ENCODE measurements around the gene CROT.

CROT gene, protein sequence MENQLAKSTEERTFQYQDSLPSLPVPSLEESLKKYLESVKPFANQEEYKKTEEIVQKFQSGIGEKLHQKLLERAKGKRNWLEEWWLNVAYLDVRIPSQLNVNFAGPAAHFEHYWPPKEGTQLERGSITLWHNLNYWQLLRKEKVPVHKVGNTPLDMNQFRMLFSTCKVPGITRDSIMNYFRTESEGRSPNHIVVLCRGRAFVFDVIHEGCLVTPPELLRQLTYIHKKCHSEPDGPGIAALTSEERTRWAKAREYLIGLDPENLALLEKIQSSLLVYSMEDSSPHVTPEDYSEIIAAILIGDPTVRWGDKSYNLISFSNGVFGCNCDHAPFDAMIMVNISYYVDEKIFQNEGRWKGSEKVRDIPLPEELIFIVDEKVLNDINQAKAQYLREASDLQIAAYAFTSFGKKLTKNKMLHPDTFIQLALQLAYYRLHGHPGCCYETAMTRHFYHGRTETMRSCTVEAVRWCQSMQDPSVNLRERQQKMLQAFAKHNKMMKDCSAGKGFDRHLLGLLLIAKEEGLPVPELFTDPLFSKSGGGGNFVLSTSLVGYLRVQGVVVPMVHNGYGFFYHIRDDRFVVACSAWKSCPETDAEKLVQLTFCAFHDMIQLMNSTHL

DNA sequence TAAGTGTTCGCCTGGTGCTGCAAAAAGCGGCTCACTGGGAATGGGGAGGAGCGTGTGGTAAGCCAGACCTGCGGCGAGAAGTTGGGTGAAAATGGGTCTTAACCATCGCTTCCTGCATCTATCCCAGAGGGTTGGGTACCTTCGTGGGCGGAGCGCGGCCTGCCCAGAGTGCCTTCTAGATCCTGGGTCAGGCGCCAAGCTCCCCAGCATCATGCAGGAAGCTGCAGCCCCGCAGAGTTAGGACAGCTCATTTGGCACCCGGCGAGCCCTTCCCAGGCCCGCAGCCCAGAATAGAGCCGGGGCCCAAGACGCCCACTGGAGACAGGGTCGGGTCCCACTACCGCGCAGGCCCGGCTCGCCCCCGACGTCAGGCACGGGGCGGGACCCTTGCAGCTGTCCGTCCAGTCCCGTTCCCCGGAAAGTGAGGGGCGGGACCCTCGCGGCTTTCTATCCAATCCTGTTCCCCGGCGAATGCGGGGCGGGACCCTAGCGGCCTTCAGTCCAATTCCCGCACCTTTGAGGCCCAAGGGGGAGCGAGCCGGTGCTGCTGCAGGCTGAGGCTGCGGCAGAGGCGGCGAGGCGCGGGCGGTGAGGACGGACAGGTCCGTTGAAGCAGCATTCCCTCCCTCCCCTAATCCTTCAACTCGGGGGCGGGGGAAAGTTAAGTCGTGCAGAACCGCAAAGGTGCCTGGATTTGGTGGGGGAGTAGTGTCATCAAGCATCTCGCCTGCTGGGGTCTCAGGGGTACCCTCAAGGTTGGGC, at the start of gene CROT:
Gene CROT, plus strand, starts transcription at position 499 of the 762 bp plus-strand sequence. CDS start 3,405 bp downstream, outside the sequence.
- peak; percentile 97 for DNase-seq

DNA sequence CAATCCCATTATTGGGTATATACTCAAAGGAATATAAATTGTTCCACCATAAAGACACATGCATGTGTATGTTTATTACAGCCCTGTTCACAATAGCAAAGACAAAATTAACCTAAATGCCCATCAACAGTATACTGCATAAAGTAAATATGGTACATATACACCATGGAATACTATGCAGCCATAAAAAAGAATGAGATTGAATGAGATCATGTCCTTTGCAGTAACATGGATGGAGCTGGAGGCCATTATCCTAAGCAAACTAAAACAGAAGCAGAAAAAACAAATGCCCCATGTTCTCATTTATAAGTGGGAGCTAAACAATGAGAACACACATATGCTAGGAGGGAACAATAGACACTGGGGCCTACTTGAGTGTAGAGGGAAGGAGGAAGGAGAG, 44.7 kb upstream of the CROT start:
- no peak for DNase-seq

DNA sequence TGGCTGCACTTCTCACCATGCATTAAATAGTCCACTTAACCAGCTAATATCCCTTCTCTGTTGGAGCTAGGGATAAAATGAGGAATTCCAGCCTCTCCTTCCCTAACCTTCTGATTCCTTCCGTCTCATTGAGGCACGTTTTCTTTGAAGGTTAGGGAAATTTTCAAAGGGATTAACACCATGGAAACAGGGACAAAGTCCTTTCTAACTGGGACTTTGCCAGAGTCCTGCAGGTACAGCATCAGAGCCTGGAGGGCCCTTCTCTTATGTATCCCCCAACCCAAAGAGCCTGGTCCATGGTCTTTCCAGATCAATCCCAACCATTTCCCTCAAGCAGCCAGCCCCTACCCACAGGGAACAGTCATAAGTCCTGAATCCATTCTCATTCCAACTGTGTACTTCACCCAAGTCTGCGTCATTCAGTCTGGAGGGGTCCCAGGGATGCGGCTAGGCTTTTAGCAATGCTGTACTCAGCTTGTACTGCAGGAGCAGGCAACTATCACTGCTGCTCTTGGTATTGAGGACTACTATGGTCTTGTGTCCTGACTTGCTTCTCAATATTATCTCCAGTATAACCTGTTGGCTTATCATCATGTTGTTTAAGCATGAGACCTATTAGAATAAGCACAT, 34.6 kb upstream of the CROT start:
- DNase-seq, result no peak

DNA sequence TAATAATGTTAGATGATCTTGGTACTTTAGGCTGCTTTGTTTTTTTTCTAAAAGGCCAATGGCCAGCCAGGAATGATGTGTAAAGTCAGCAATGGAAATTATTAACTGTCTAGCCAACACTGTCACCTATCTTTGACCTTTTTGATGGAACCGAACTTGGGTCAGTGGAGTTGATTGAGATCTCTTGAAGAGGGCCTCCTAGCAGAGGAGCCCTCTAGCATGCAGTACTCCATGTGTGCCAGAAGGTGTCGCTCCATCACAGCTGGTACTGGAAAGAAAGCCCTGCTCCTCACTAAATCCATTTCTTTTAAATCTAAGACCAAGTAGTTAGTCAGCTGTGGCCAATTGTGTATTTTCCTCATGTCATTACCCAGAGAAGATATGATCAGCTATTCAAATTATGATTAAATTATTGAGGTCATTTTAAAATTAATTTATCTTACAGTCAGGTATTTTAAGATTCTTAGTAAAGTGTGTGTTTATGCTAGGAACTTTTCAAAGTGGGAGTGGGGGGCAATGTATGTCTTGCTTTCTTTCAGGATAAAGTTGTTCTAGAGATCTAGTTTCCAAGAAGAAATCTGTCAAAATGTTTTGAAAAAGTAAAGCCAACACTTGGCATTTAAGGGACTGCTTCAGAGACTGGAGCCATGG, 33.1 kb upstream of the CROT start:
- DNase-seq, result peak; percentile 71

DNA sequence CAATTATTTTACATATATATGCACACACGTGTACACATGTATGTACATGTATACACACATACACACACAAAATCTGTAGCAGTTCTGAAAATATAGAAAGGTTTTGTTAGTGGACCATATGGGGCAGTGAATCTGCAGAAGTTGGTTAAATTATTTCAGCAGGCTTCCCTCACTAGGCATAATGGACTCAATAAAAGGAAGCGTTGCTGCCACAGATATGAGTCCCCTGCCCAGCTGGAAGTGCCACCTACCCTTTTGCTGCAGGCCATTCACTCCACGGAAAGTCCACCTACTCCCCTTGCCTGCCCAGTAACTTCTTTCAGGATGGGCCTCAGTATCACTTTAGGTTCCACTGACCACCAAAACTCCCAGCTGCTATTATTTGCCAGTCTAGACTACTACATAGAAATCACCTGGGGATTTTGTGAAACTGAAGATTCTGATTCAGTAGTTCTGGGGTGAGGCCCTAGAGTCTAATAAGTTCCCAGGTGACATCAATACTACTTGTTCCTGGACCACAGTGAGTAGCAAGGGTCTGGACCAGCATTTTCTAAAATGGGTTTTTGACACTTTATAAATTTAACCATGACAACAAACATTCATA, 29.3 kb upstream of the CROT start:
- no peak for DNase-seq

DNA sequence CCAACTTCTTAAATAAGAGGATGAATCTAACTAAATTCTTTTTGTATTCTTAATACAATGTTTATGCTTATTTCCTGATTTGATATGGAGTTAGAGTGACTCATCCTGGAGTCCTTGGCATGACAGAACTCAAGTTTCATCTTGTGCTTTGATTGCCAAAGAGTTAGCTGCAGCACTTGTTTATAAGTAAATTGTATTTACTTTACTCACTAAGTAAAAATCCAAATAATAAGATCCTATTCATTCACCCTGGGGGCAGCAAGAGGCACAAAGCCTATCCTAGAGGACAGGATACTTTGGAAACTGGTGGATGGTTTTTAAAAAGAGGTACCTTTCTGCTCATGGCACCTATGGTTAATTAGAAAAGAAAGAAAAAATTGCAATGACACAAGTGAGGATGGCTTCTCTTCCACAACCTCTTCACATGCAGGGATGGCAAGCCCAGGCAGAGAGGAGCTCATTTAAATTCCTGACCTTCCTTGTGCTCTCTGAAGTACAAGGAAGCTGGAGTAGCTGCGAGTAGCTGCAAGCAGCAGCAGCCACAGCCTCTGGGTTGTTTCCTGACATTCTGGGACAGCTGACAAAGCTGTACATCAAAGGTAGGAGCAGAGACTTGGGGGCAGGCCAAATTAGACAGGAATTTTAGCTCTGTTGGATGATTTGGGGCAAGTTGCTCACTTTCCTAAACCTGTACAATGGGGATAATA, 28.5 kb upstream of the CROT start:
- no peak for DNase-seq

DNA sequence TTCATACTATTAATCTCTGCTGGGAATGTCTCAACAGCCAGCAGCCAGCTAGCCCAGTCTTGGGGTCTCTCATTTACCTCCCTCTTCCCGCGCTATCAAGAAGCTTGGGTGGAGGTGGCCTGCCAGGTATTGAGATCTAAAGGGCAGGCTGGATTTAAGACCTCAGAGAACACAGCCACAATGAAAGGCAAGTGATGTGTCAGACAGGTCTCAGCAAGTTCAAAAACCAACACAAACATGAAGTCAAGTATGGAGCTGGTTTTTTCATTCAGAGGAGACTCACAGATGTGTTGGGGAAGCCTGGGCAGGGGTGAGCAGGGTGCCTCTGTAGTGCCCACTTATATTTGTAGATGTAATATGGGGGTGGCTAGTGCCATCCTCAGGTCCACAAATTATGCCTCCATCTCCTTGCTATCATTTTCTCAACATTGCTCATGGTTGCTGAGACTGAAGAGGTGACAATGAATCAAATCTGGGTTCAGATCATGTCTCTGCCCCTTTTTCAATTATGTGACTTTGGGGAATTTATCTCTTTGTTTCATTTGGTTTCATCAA, 27.7 kb upstream of the CROT start:
- DNase-seq, result no peak

DNA sequence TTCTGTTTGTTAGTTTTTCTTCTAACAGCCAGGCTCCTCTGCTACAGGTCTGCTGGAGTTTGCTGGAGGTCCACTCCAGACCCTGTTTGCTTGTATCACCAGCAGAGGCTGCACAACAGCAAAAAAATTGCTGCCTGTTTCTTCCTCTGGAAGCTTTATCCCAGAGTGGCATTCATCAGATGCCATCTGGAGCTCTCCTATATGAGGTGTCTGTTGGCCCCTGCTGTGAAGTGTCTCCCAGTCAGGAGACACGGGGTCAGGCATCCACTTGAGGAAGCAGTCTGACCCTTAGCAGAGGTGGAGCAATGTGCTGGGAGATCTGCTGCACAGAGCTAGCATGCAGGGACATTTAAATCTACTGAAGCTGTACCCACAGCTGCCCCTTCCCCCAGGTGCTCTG, 26.7 kb upstream of the CROT start:
- DNase-seq, result no peak

DNA sequence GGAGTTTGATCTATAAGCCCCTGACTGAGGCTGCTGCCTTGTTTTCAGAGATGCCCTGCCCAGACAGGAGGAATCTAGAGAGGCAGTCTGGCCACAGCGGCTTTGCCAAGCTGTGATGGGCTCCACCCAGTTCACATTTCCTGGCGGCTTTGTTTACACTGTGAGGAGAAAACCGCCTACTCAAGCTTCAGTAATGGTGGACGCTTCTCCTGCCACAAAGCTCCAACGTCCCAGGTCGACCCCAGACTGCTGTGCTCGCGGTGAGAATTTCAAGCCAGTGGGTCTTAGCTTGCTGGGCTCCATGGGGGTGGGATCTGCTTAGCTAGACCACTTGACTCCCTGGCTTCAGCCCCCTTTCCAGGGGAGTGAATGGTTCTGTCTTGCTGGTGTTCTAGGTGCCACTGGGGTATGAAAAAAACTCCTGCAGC, 26.3 kb upstream of the CROT start:
- DNase-seq, result peak; percentile 44

DNA sequence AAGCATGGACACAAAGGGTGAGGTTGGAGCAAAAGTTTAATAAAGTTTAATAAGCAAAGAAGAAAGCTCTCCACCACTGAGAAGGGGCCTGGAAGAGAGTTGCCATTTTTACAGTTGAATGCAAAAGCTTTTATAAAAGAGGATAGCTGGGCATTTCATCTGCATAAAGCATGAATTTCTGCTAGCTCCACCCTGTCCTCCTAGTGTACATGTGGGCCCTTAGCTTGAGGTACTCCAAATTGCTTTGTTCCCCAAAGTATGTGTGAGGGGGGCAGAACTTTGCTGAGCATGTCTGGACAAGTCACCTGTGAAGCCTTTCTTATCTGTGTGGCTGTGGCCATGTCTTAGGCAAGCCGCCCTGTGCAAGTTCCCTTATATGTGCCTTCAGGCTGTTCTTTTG, 22.6 kb upstream of the CROT start:
- no peak for DNase-seq

DNA sequence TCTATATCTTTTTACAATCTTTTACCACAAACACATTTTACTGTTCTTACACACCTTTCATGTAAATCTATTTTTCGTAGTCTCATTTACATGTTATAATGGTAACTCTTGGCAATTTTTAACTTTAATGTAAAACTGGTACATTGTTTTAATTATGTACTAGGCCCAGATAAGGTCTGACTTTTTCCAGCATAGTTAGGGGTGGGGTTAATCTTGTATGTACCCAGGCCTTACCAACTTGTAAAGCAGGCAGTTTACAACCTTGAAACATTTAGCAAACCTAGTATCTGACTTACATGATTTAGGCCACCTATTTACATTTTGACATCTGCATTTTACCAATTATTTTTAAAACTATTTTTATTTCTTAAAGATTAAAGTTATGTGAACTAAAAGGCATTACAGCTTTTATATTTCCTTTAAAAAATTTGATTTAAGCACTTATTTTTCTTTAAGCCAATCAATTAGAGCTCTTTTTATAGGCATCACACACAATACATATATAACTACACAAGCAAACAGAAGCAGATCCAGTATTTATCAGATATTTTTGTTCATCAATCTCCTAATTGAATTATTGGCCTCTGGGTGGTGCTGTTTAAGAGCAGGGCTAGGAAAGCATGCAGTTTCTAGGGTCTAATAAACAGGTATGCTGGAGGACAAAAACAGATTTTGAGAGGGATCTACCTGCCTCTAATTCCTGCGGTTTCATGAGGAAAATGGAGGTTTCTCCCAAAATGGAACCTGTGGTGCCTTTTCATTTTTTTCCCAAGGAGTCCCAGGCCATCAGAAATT, 19.7 kb upstream of the CROT start:
- no peak for DNase-seq

DNA sequence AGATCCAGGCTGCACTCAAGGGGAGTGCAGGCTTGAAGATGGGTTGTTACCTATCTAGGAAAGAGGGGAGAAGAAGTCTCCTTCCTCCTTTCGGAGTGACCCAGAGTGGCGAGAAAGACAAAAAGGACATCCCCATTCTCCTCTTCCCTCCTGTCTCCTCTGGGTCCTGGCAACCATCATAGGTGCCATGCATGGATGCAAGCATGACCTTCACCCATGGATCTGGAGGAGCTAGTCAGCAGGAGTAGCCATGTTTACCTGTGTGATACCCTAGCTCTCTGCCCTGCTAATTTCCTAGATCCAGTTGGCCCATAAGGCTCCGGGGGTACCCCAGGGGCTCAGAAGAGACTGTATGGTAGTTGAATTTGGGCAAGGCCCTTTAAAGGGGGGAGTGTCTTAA, 17.2 kb upstream of the CROT start:
- no peak for DNase-seq

DNA sequence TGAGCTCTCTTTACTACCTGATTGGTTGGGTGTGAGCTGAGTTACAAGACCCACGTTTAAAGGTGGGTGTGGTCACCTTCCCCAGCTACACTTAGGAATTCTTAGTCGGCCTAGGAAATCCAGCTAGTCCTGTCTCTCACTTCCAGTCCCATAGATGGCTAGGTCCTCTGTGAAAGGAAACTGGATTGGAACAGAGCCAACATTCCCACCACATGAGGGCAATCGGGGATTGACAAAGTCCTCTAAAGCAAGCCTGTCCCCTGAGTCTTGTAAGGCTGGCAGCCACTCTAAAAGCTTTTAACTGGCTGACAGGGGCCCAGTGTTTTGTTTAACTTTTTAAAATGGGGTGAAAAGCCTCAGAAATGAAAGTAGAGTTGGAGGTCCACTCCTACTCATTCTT, 15.1 kb upstream of the CROT start:
- no peak for DNase-seq

DNA sequence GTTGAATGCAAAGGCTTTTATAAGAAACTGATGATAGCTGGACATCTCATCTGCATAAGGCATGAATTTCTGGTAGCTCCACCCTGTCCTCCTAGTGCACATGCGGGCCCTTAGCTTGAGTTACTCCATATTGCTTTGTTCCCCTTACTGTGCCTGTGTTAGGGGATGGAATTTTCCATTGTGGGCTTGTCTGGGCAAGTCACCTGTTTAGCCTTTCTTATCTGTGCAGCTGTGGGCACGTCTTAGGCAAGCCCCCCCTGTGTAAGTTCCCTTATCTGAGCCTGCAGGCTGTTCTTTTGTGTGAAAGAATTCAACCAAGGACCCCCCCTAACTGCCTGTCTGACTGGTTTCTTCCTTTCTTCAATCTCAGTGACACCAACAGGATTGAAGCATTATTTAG, 14.5 kb upstream of the CROT start:
- no peak for DNase-seq

DNA sequence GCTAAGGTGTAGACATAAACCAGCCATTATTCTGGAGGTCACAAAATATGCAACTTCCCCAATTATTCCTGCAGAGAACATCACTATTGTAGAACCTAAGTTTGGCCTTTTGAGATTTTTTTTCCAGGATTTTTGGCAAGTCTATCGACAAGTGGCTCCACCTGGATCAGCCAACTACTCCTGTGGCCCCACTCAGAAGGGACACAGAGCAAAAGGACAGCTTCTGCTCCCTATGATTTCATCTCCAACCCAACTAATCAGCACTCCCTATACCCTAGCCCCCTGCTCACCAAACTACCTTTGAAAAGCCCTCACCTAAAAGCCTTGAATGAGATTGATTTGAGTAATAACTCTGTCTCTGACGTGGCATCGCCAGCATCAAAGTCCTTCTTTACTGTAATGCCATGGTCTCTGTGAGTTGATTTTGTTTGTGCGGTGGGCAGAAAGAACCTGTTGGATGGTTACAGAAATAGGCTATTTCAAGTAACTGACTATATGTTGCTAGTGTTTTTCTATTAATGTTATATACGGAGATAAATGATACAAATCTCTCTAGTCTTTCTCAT, 13.7 kb upstream of the CROT start:
- no peak for DNase-seq

DNA sequence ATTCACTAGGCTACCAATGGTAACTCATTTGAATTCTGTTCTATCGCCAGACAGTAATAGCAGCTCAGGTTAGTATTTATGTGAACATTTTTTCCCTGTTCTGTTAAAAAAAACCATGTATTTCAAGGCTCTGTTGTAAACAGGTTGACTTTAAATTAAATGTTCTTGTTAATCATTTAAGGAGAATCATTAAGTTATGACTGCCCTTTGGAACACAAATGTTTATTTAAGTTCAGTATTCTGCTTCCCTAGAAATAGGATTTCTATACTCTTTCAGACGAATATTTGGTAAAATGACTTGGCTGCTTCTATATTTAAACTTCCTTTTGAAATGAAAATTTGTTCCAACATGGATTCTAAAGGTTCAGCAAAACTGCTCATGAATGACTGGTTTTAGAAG, 13.1 kb upstream of the CROT start:
- no peak for DNase-seq

DNA sequence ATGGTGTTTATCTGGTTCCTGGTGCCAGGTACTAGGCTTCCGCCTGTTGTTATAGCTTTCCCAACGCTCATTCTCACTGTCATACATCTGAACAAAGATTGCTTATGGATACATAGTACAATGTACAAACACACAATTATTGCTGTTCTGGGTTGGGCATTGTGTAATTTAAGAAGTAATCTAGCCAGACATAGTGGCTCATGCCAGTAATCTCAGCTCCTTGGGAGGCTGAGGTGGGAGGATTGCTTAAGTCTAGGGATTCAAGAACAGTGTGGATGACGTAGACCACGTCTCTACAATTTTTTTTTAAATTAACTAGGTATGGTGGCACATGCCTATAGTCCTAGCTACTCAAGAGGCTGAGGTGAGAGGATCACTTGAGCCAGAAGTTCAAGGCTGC, 9.3 kb upstream of the CROT start:
- no peak for DNase-seq

DNA sequence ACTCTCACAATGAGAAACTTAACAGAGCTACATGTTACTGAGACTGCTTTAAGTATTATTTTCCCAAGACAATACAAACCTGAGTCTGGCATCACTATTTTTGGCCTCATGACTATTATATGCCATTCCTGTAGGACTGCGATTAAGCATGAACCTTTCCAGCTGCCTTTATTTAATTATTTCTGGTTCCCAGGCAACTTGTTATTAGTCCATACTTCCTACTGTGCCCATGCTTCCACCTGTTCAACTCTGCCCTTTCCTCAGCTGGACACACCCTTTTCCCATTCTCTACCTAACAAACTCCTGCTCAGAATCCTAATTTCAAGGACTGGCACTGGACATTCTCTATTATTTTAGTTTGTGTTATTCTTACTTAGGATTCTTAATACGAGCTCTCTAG, 8.1 kb upstream of the CROT start:
- no peak for DNase-seq

DNA sequence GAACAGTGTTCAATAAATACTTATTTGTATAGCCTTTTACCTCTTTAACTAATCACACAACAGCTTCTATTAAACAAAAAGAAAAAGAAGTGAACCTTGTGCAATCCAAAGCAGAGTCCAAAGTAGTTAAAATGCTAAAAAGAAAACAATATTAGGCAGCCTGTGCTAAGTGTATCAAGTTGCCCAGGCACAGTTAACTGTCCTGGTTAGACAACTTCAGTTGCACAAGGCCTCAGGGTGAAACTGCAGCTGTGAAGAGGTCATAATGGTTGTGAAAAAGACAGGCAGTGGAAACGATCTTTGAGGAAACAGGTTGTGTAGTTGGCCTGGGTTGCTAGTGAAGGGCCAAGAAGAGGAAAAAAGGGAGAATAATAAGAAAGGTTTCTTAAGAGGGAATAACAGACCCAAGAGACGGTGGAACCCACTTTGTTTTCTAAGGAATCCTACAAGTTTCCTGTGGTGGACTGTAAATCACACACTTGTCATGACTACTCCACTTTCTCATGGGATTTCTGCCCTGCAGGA, 6.0 kb upstream of the CROT start:
- DNase-seq, result no peak

DNA sequence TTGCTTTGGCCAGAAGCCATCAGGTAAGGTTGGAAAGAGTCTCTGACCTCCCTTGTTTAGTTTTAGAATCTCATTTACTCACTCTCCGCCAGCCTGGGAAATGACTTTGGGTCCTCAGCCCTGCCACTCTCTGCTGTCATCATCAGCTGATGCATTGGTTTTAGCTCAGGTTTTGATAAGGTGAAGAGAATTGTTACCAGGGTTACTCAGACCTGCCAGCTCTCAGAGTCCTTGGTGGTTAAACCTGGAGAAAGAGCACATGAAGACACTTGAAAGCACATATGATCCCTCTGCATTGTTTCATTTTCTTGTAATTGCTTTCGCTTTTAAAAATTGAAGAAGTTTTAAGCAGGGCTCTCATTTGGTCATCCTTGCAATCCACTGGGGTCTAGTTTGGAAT, 4.0 kb upstream of the CROT start:
- no peak for DNase-seq

Data from CD4-positive, alpha-beta T cell treated with Interleukin-6 for 4 hours (primary cell).